IMR-90 (cell line): ENCODE results near the gene BTG2. TPM values are rescaled to one million over a fixed set of nuclear protein-coding genes. Genes with fewer than 3 reads are reported as not detected.
A peak's percentile ranks its signal among the peaks of the same experiment; 100 is the strongest.

Experiments used
- ATAC-seq: fragments of 200-7000 bp; cut with Tn5 transposase; 2 replicates; pipeline ENCODE4 v1.9.1; 2020; ENCODE audit warnings: low read depth, mild to moderate bottlenecking, moderate library complexity
- BruUV-seq: library from RNA; stranded (reverse); fragments of 400-500 nt; replicated peaks from 2 replicates; lab custom pipeline; 2021; lab: Mats Ljungman, UMichigan
- CTCF ChIA-PET: fragments of 300-600 bp; formaldehyde crosslinking; extraction: SDS; loops from one replicate; lab custom pipeline; 2021; ENCODE audit warnings: antibody characterized with exemption; lab: Yijun Ruan, JAX
- POLR2A ChIA-PET: fragments of 300-600 bp; sonication (Branson Sonifier 250); formaldehyde crosslinking; loops from one replicate; lab custom pipeline; 2022; ENCODE audit warnings: antibody characterized with exemption; ENCODE audit not compliant: unreplicated experiment; lab: Charles Lee
- DNase-seq: peaks from one replicate; pipeline ENCODE4 v3.0.0; 2013
- H2AFZ ChIP-seq: replicated peaks from 2 replicates; pipeline ENCODE3; 2013; ENCODE audit warnings: low read length, mild to moderate bottlenecking; ENCODE audit not compliant: poor library complexity
- H2AK5ac ChIP-seq: 2 replicates; pipeline ENCODE4 v1.6.1; 2013; ENCODE audit warnings: low read depth, low read length, inconsistent platforms
- H2AK9ac ChIP-seq: replicated peaks from 2 replicates; pipeline ENCODE3; 2013; ENCODE audit warnings: mild to moderate bottlenecking, low read depth, low read length, moderate library complexity; ENCODE audit not compliant: poor library complexity
- H2BK120ac ChIP-seq: 2 replicates; pipeline ENCODE4 v1.6.1; 2013; ENCODE audit warnings: low read depth, low read length, inconsistent platforms
- H2BK15ac ChIP-seq: 3 replicates; pipeline ENCODE4 v1.6.1; 2013; ENCODE audit warnings: low read depth, low read length, inconsistent platforms
- H2BK20ac ChIP-seq: 2 replicates; pipeline ENCODE4 v1.6.1; 2013; ENCODE audit warnings: low read depth, mild to moderate bottlenecking, inconsistent platforms, low read length, moderate library complexity
- H2BK5ac ChIP-seq: 2 replicates; pipeline ENCODE4 v1.6.1; 2013; ENCODE audit warnings: mild to moderate bottlenecking, low read depth, low read length, inconsistent platforms; ENCODE audit not compliant: poor library complexity, severe bottlenecking
- H3K14ac ChIP-seq: replicated peaks from 2 replicates; pipeline ENCODE4 v1.6.1; 2013; ENCODE audit warnings: low read depth, low read length, inconsistent platforms
- H3K18ac ChIP-seq: 2 replicates; pipeline ENCODE4 v1.6.1; 2013; ENCODE audit warnings: low read depth, low read length, control low read depth
- H3K23ac ChIP-seq: 2 replicates; pipeline ENCODE4 v1.6.1; 2013; ENCODE audit warnings: low read depth, low read length, inconsistent platforms
- H3K27ac ChIP-seq: 2 replicates; pipeline ENCODE4 v1.5.1; 2013; ENCODE audit warnings: mild to moderate bottlenecking, control low read depth, low read length; ENCODE audit not compliant: insufficient read depth
- H3K27me3 ChIP-seq: 2 replicates; pipeline ENCODE4 v1.6.1; 2013; ENCODE audit warnings: low read length; ENCODE audit not compliant: control insufficient read depth, insufficient read depth
- H3K36me3 ChIP-seq: 2 replicates; pipeline ENCODE4 v1.6.1; 2013; ENCODE audit warnings: low read length, mixed read lengths; ENCODE audit not compliant: control insufficient read depth, insufficient read depth
- H3K4ac ChIP-seq: 2 replicates; pipeline ENCODE4 v1.6.1; 2013; ENCODE audit warnings: low read depth, low read length, inconsistent platforms
- H3K4me1 ChIP-seq: 2 replicates; pipeline ENCODE4 v1.6.1; 2013; ENCODE audit warnings: low read length, mixed read lengths; ENCODE audit not compliant: control insufficient read depth, insufficient read depth
- H3K4me2 ChIP-seq: 2 replicates; pipeline ENCODE4 v1.6.1; 2013; ENCODE audit warnings: low read depth, mild to moderate bottlenecking, control low read depth, low read length, moderate library complexity
- H3K4me3 ChIP-seq: 2 replicates; pipeline ENCODE4 v1.5.1; 2013; ENCODE audit warnings: low read depth, mild to moderate bottlenecking, control low read depth, low read length, moderate library complexity; ENCODE audit not compliant: insufficient read depth
- H3K56ac ChIP-seq: 2 replicates; pipeline ENCODE4 v1.6.1; 2013; ENCODE audit warnings: low read length, inconsistent platforms; ENCODE audit not compliant: insufficient read depth; ENCODE audit errors: extremely low read depth
- H3K79me1 ChIP-seq, 2 experiments: 2 replicates each; pipeline ENCODE4 v1.6.1; 2013; ENCODE audit warnings: low read length in 2 of 2, inconsistent platforms in 1 of 2, low read depth in 1 of 2
- H3K9ac ChIP-seq: 2 replicates; pipeline ENCODE4 v1.6.1; 2013; ENCODE audit warnings: low read depth, low read length, control low read depth
- H3K9me1 ChIP-seq: 2 replicates; pipeline ENCODE4 v1.6.1; 2013; ENCODE audit warnings: low read length, inconsistent platforms; ENCODE audit not compliant: insufficient read depth
- H3K9me3 ChIP-seq: 2 replicates; pipeline ENCODE4 v1.6.1; 2013; ENCODE audit warnings: low read length; ENCODE audit not compliant: control insufficient read depth, insufficient read depth
- H4K20me1 ChIP-seq: 2 replicates; pipeline ENCODE4 v1.6.1; 2013; ENCODE audit warnings: low read length, inconsistent platforms; ENCODE audit not compliant: insufficient read depth
- H4K5ac ChIP-seq: 2 replicates; pipeline ENCODE4 v1.6.1; 2013; ENCODE audit warnings: mild to moderate bottlenecking, low read depth, low read length, control low read depth
- H4K8ac ChIP-seq, 2 experiments: 2 replicates each; pipeline ENCODE4 v1.6.1; 2013; ENCODE audit warnings: low read depth in 2 of 2, low read length in 2 of 2, control low read depth in 1 of 2, inconsistent platforms in 1 of 2
- H4K91ac ChIP-seq: 2 replicates; pipeline ENCODE4 v1.6.1; 2013; ENCODE audit warnings: low read depth, low read length, inconsistent platforms; ENCODE audit not compliant: insufficient read depth
- CEBPB ChIP-seq: IDR thresholded peaks from 2 replicates; pipeline ENCODE4 v1.6.1; 2012; ENCODE audit warnings: low read depth, low read length, improper control_type of control experiment
- RFX5 ChIP-seq: IDR thresholded peaks from 2 replicates; pipeline ENCODE4 v1.8.0; 2012; ENCODE audit warnings: low read depth, mild to moderate bottlenecking, low read length, moderate library complexity
- WGBS, 2 experiments: methylation state at CpG; one replicate each; pipeline versions ENCODE4 v1.1.5 to v1.1.7; 2013; ENCODE audit warnings: missing lambda C conversion rate in 2 of 2; ENCODE audit not compliant: insufficient read length in 1 of 2; ENCODE audit errors: extremely low coverage in 2 of 2; 5-methylcytosine and 5-hydroxymethylcytosine counted together
- dilution Hi-C: fragments of 300-500 bp; cut with HindIII; formaldehyde crosslinking; loops from one replicate; pipeline ENCODE4 v1.14.3; 2018; ENCODE audit warnings: low sequenced_read_pairs; ENCODE audit not compliant: unreplicated experiment
- in situ Hi-C: fragments of 300-500 bp; cut with MboI; formaldehyde crosslinking; loops from 3 replicates; pipeline ENCODE4 v1.14.3; 2019; ENCODE audit warnings: low sequenced_read_pairs, inconsistent platforms, mixed read lengths
- intact Hi-C: fragments of 100-400 bp; cut with micrococcal nuclease; formaldehyde crosslinking; loops from 2 replicates; pipeline ENCODE4 v1.10.0; 2022
- polyA plus RNA-seq, 3 experiments: library from polyadenylated mRNA; depleted of rRNA; stranded (reverse); fragments of >200 nt; gene quantifications; 2 replicates each; pipeline ENCODE4 v1.2.3, GENCODE V29; 2012; ENCODE audit warnings: low replicate concordance in 1 of 3
- total RNA-seq: library from RNA; depleted of rRNA; stranded (reverse); fragments of >200 nt; gene quantifications from 2 replicates; pipeline ENCODE4 v1.2.3, GENCODE V29; 2012

The BTG2 gene
- total and polyA plus RNA-seq, 2 of the 4 experiments (the other 2 are of a cell fraction): 8.4 to 18.8 TPM

DNA sequence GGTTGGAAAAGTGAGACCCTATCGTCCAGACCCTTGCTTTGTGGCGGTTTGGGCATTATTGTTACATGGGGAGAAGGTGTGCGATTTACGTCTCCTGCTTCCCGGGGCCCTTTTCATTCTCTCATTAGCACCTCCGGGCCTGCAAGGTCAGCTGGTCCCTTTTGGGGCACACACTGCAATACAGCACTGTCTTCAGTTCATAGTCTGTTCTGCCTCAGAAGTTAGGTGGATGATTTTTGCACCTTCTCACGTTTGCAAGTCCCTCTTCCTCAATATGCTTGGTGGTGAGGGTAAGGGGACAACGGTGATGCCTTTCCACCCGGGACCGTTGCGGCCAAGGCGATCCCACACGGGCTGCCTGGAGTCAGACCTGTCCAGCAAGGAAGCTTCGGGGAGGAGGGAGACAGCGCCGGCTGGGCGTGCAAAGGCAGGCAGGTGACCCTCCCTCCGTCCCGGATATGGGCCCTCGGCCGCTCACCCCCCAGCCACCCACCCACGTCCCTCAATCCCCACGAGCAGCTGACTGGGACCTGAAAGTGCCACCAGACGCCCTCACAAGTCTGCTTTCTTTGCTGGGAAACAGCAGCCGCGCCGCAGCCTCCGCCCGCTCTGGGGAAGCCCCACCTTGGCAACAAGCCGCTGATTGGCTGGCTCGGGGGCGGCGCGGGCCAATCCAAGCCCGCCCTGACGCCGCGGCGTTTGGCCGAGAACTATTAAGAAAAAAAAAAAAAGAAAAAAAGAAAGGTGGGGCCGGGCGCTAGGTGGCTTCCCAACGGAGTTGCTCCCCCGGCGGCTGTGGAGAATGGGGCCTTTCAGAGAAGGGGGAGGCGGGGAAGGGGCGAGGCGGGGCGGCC lies 21.7 kb downstream of the BTG2 start:
- BruUV-seq: no TSS peak
- Histone ChIP-seq H3K27ac (no peak overlapping the region), H4K20me1 (no peaks in the 10 kb centered on the region)

More for the DNA sequence above, 21.7 kb downstream of the BTG2 start:
- DNase-seq (peak; percentile 79), ATAC-seq (peak; percentile 97)
- peak overlapping the region; percentile 56 for H3K4me3 ChIP-seq
- peak overlapping the region; percentile 33; the same call in 1 of the 2 replicates for H3K18ac ChIP-seq
- H3K36me3 ChIP-seq: no peaks in the 10 kb centered on the region
- ChIA-PET CTCF (interaction anchor here (0.6 to 3.1 kb wide), 6 partner anchors 17 to 325 kb away, joined by 3 to 18 read pairs (median 4); no protein-coding TSS in a partner anchor), POLR2A (interaction anchor here (0.6 kb wide), 1 partner anchor 106 kb away, joined by 3 read pairs; no protein-coding TSS in a partner anchor)
- peak overlapping the region; percentile 55; the same call in 1 of the 2 replicates for H2BK20ac ChIP-seq
- H3K23ac ChIP-seq: peak overlapping the region; percentile 79
- H3K9ac ChIP-seq: 0 out of 2 replicates have a peak overlapping the region, but pooled peaks have one; percentile 37
- H2AFZ ChIP-seq: peak overlapping the region; percentile 94
- peak overlapping the region in 1 of 2 experiments; percentile 70; a peak in 1 of 4 replicates for H4K8ac ChIP-seq
- dilution Hi-C loops (no loop called here), in situ Hi-C loops (no loop called here), intact Hi-C loops (no loop called here)
- H2BK120ac ChIP-seq: peak overlapping the region; percentile 50
- no peak overlapping the region for H2BK5ac ChIP-seq
- TF ChIP-seq CEBPB: no peak
- TF ChIP-seq RFX5: peak; percentile 94
- peaks cover 6% of the 10 kb centered on the region; the same call in 1 of the 2 replicates for H3K9me1 ChIP-seq
- 0% methylated on average over 6 of the region's 49 CpGs; no CpG with 5 or more reads in 1 of the 2 experiments for WGBS, 2 experiments
- peaks cover 4% of the 10 kb centered on the region; the same call in 1 of the 2 replicates for H3K4me1 ChIP-seq
- 0 out of 2 replicates have a peak overlapping the region, but pooled peaks have one; percentile 21 for H4K5ac ChIP-seq
- H4K91ac ChIP-seq: no peak overlapping the region
- peak overlapping the region; percentile 68; the same call in 1 of the 2 replicates for H3K14ac ChIP-seq
- no peaks in the 10 kb centered on the region for H3K79me1 ChIP-seq
- peaks cover 56% of the 10 kb centered on the region for H3K27me3 ChIP-seq
- no peak overlapping the region; the same call in 2 of the 3 replicates for H2BK15ac ChIP-seq
- H2AK9ac ChIP-seq: peak overlapping the region; percentile 57
- H3K4me2 ChIP-seq: peak overlapping the region; percentile 96
- H3K4ac ChIP-seq: peak overlapping the region; percentile 87
- peak overlapping the region; percentile 76 for H2AK5ac ChIP-seq
- H3K56ac ChIP-seq: no peak overlapping the region
- no peaks in the 10 kb centered on the region for H3K9me3 ChIP-seq
